ENCODE data around the gene ZNF532. TPM values are rescaled to one million over a fixed set of nuclear protein-coding genes. Genes with fewer than 3 reads are reported as not detected.

ZNF532 gene
- total and polyA plus RNA-seq, 2 donors (not counting 3 experiments of a cell fraction or from before 2014, with no cell fraction given) = 42.3 to 70.1 TPM

GRCh38 chr18:58955001-58955400 lies 90.3 kb downstream of the ZNF532 start:
- Histone ChIP-seq H3K36me3 (ENCODE audit: control insufficient read depth in 2 of 2, extremely low read depth in 1 of 2, insufficient read depth in 2 of 2, low read length in 2 of 2) (no peaks in the 10 kb centered on the region), H3K4me2 (ENCODE audit: insufficient read depth, low read length) (no peak overlapping the region), H3K27me3 (ENCODE audit: control insufficient read depth in 2 of 2, insufficient read depth in 2 of 2, low read length in 2 of 2) (no peaks in the 10 kb centered on the region), H3K27ac (ENCODE audit: insufficient read depth, low read depth, low read length) (no peak overlapping the region), H3K79me2 (ENCODE audit: control insufficient read depth, insufficient read depth, low read length) (no peaks in the 10 kb centered on the region), H3K4me3 (replicated peaks in 1 of 3; ENCODE audit: insufficient read depth in 1 of 3, low read depth in 1 of 3, low read length in 3 of 3) (no peak overlapping the region), H2AFZ (ENCODE audit: low read depth, low read length) (no peak overlapping the region), H3K4me1 (ENCODE audit: control insufficient read depth, extremely low read depth, insufficient read depth, low read length) (peaks cover 4% of the 10 kb centered on the region), H3K9me3 (replicated peaks; ENCODE audit: control insufficient read depth, insufficient read depth, low read length) (no peaks in the 10 kb centered on the region), H3K9ac (replicated peaks; ENCODE audit: extremely low read depth, insufficient read depth, low read length) (no peak overlapping the region), H3K9me1 (replicated peaks; ENCODE audit: control insufficient read depth, extremely low read depth, insufficient read depth, low read length) (no peaks in the 10 kb centered on the region), H4K20me1 (replicated peaks; ENCODE audit: control insufficient read depth, extremely low read depth, insufficient read depth, low read length) (no peaks in the 10 kb centered on the region)
- no peak for TF ChIP-seq POLR2AphosphoS5 (IDR thresholded peaks at IDR 0.05; ENCODE audit: insufficient read depth, low read depth, low read length)
- TF ChIP-seq FOS (IDR thresholded peaks at IDR 0.05; ENCODE audit: borderline replicate concordance, insufficient read depth, low read length) = no peak
- no peak for TF ChIP-seq JUN (IDR thresholded peaks at IDR 0.05; ENCODE audit: borderline replicate concordance, insufficient read depth, insufficient read length, low read depth)
- no peak for TF ChIP-seq GATA2 (IDR thresholded peaks at IDR 0.05; ENCODE audit: insufficient read depth, insufficient read length, low read depth, low read length)
- TF ChIP-seq POLR2A (IDR thresholded peaks at IDR 0.05; ENCODE audit: low read depth, low read length) = no peak
- TF ChIP-seq, protein P1, sequence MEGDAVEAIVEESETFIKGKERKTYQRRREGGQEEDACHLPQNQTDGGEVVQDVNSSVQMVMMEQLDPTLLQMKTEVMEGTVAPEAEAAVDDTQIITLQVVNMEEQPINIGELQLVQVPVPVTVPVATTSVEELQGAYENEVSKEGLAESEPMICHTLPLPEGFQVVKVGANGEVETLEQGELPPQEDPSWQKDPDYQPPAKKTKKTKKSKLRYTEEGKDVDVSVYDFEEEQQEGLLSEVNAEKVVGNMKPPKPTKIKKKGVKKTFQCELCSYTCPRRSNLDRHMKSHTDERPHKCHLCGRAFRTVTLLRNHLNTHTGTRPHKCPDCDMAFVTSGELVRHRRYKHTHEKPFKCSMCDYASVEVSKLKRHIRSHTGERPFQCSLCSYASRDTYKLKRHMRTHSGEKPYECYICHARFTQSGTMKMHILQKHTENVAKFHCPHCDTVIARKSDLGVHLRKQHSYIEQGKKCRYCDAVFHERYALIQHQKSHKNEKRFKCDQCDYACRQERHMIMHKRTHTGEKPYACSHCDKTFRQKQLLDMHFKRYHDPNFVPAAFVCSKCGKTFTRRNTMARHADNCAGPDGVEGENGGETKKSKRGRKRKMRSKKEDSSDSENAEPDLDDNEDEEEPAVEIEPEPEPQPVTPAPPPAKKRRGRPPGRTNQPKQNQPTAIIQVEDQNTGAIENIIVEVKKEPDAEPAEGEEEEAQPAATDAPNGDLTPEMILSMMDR (IDR thresholded peaks at IDR 0.05; ENCODE audit: extremely low read depth in 1 of 2, insufficient read depth in 1 of 2, low read depth in 1 of 2, low read length in 2 of 2) = no peak
- no peak for TF ChIP-seq MAX (IDR thresholded peaks at IDR 0.05; ENCODE audit: insufficient read depth, insufficient read length)
- no peak for TF ChIP-seq MYC (IDR thresholded peaks at IDR 0.05; ENCODE audit: low read depth, low read length)
- no peak for TF ChIP-seq EZH2 (IDR thresholded peaks at IDR 0.05; ENCODE audit: borderline replicate concordance, low read depth, low read length, severe bottlenecking)
- intact Hi-C loops (cut with micrococcal nuclease) = no loop called here
- BruUV-seq (replicated peaks) = no TSS peak
- dilution Hi-C loops (cut with MboI; ENCODE audit: extremely low pct_ligation_motif_present, low sequenced_read_pairs) = no loop called here
- POLR2A ChIA-PET = no interaction called here
- CTCF ChIA-PET = interaction anchor here (0.8 kb wide), 1 partner anchor 65 kb away, joined by 6 read pairs; no protein-coding TSS in a partner anchor
- no peak for FAIRE-seq
- no peak for DNase-seq (ENCODE audit: low read depth, low spot score)
